ENCODE results near the gene ARHGAP5. TPM values are rescaled to one million over a fixed set of nuclear protein-coding genes. Genes with fewer than 3 reads are reported as not detected.
"Not testable (repeated sequence)": the region's sequence is repeated elsewhere in the genome, so short reads cannot be mapped to it uniquely, and the experiment has no call there.

The ARHGAP5 gene
- total RNA-seq, 1 donor from 2014 or later: 54.6 TPM

- peak; percentile 23 for DNase-seq (ENCODE audit: low read depth)
These were observed 32.8 kb downstream of the ARHGAP5 start for GRCh38 chr14:32109676-32110547.

GRCh38 chr14:32110548-32110896 is 33.4 kb downstream of the ARHGAP5 start:
- no peak for DNase-seq (ENCODE audit: low read depth)

- no peak for DNase-seq (ENCODE audit: low read depth)
These were observed 44.4 kb downstream of the ARHGAP5 start for GRCh38 chr14:32121536-32121935.

GRCh38 chr14:32121948-32122347 is 44.8 kb downstream of the ARHGAP5 start:
- DNase-seq (ENCODE audit: low read depth): no peak

- DNase-seq (ENCODE audit: low read depth): not testable (repeated sequence)
These were observed 50.0 kb downstream of the ARHGAP5 start for GRCh38 chr14:32126899-32127730.

- DNase-seq (ENCODE audit: low read depth): not testable (repeated sequence)
These were observed 50.9 kb downstream of the ARHGAP5 start for GRCh38 chr14:32127731-32128654.

GRCh38 chr14:32128703-32129102 is 51.6 kb downstream of the ARHGAP5 start:
- no peak for DNase-seq (ENCODE audit: low read depth)

- peak; percentile 9 for DNase-seq (ENCODE audit: low read depth)
These were observed 52.0 kb downstream of the ARHGAP5 start for GRCh38 chr14:32129124-32129523.

- DNase-seq (ENCODE audit: low read depth): not testable (repeated sequence)
These were observed 54.6 kb downstream of the ARHGAP5 start for GRCh38 chr14:32131689-32132088.

GRCh38 chr14:32134448-32135097 is 57.5 kb downstream of the ARHGAP5 start:
- DNase-seq (ENCODE audit: low read depth): no peak

- no peak for DNase-seq (ENCODE audit: low read depth)
These were observed 59.1 kb downstream of the ARHGAP5 start for GRCh38 chr14:32136027-32136825.

GRCh38 chr14:32137313-32137712 is 60.2 kb downstream of the ARHGAP5 start:
- no peak for DNase-seq (ENCODE audit: low read depth)

- DNase-seq (ENCODE audit: low read depth): no peak
These were observed 60.8 kb downstream of the ARHGAP5 start for GRCh38 chr14:32137892-32138291.

GRCh38 chr14:32142341-32142740 is 65.2 kb downstream of the ARHGAP5 start:
- DNase-seq (ENCODE audit: low read depth): no peak

GRCh38 chr14:32142754-32143437 is 65.8 kb downstream of the ARHGAP5 start:
- no peak for DNase-seq (ENCODE audit: low read depth)

GRCh38 chr14:32150392-32150791 is 73.3 kb downstream of the ARHGAP5 start:
- no peak for DNase-seq (ENCODE audit: low read depth)

GRCh38 chr14:32166029-32166428 is 88.9 kb downstream of the ARHGAP5 start:
- DNase-seq (ENCODE audit: low read depth): no peak

- no peak for DNase-seq (ENCODE audit: low read depth)
These were observed 89.8 kb downstream of the ARHGAP5 start for GRCh38 chr14:32166924-32167323.

- DNase-seq (ENCODE audit: low read depth): no peak
These were observed 90.8 kb downstream of the ARHGAP5 start for GRCh38 chr14:32167907-32168306.

Data from myocyte (in vitro differentiated cells).